CD14-positive monocyte (primary cell): ENCODE data around the gene SBF2. TPM values are rescaled to one million over a fixed set of nuclear protein-coding genes. Genes with fewer than 3 reads are reported as not detected.
A peak's percentile ranks its signal among the peaks of the same experiment; 100 is the strongest.

Experiments
- DNase-seq, 3 donors: peaks; one replicate each; pipeline ENCODE4 v3.0.0-alpha.2; 2011 to 2022
- H2AFZ ChIP-seq: 2 replicates; pipeline ENCODE4 v1.6.0; 2012; ENCODE audit warnings: mild to moderate bottlenecking, low read depth, low read length, inconsistent platforms; ENCODE audit not compliant: insufficient read depth, poor library complexity, severe bottlenecking
- H3K27ac ChIP-seq, 2 donors: 1 replicate in 1 of 2; 2 replicates in 1 of 2; pipeline ENCODE4 v1.5.1; 2012 to 2013; ENCODE audit warnings: low read length in 2 of 2, control low read depth in 1 of 2, inconsistent platforms in 1 of 2, low read depth in 1 of 2, mild to moderate bottlenecking in 1 of 2
- H3K27me3 ChIP-seq, 2 donors: one replicate each; pipeline versions ENCODE4 v1.6.0 to v1.6.1; 2011 to 2013; ENCODE audit warnings: low read length in 2 of 2; ENCODE audit not compliant: control insufficient read depth in 2 of 2, insufficient read depth in 2 of 2
- H3K36me3 ChIP-seq, 2 donors: replicated peaks in 1 of 2; 1 replicate in 1 of 2; 2 replicates in 1 of 2; pipeline versions ENCODE4 v1.5.1 to v1.6.1; 2012 to 2013; ENCODE audit warnings: low read length in 2 of 2, control low read depth in 1 of 2, inconsistent platforms in 1 of 2, mild to moderate bottlenecking in 1 of 2; ENCODE audit not compliant: insufficient read depth in 2 of 2, control insufficient read depth in 1 of 2
- H3K4me1 ChIP-seq, 2 donors: 1 replicate in 1 of 2; 2 replicates in 1 of 2; pipeline versions ENCODE4 v1.5.1 to v1.6.1; 2012 to 2013; ENCODE audit warnings: low read length in 2 of 2, control low read depth in 1 of 2, inconsistent platforms in 1 of 2, mild to moderate bottlenecking in 1 of 2, moderate library complexity in 1 of 2; ENCODE audit not compliant: insufficient read depth in 2 of 2, control insufficient read depth in 1 of 2
- H3K4me2 ChIP-seq: replicated peaks from 2 replicates; pipeline ENCODE3; 2012; ENCODE audit warnings: low read length, moderate library complexity, mild to moderate bottlenecking; ENCODE audit not compliant: poor library complexity, severe bottlenecking; ENCODE audit errors: extremely low read depth
- H3K4me3 ChIP-seq, 3 experiments: fragments of 200-600 bp in 1 of 3; sonication (generic) in 1 of 3; replicated peaks in 1 of 3; 1 replicate in 2 of 3; 2 replicates in 1 of 3; pipeline ENCODE4 v1.5.1; 2011 to 2013; ENCODE audit warnings: low read length in 3 of 3, mild to moderate bottlenecking in 3 of 3, control low read depth in 2 of 3, low read depth in 2 of 3, inconsistent platforms in 1 of 3, moderate library complexity in 1 of 3
- H3K79me2 ChIP-seq: 2 replicates; pipeline ENCODE4 v1.6.0; 2012; ENCODE audit warnings: mild to moderate bottlenecking, control low read depth, inconsistent platforms, low read length, moderate library complexity; ENCODE audit not compliant: insufficient read depth
- H3K9ac ChIP-seq: 2 replicates; pipeline ENCODE4 v1.6.0; 2017; ENCODE audit warnings: low read length, mild to moderate bottlenecking; ENCODE audit not compliant: insufficient read depth, poor library complexity, severe bottlenecking
- H3K9me3 ChIP-seq, 2 donors: replicated peaks in 1 of 2; 1 replicate in 1 of 2; 2 replicates in 1 of 2; pipeline versions ENCODE4 v1.5.1 to v1.6.1; 2012 to 2013; ENCODE audit warnings: low read length in 2 of 2, control low read depth in 1 of 2; ENCODE audit not compliant: control insufficient read depth in 1 of 2, insufficient read depth in 1 of 2
- H4K20me1 ChIP-seq: 2 replicates; pipeline ENCODE4 v1.6.0; 2012; ENCODE audit warnings: mild to moderate bottlenecking, low read length, control low read depth, moderate library complexity; ENCODE audit not compliant: insufficient read depth
- H3K27ac Mint-ChIP-seq, 7 donors: one replicate each; pipeline ENCODE4 v1.8.0; 2020; ENCODE audit warnings: mild to moderate bottlenecking in 7 of 7, mixed read lengths in 7 of 7, moderate library complexity in 6 of 7, inconsistent platforms in 2 of 7
- H3K27me3 Mint-ChIP-seq, 3 donors: one replicate each; pipeline ENCODE4 v1.8.0; 2021 to 2022; ENCODE audit warnings: low read depth in 3 of 3, mild to moderate bottlenecking in 3 of 3, mixed read lengths in 3 of 3, moderate library complexity in 3 of 3, inconsistent platforms in 1 of 3
- H3K36me3 Mint-ChIP-seq, 2 donors: one replicate each; pipeline ENCODE4 v1.8.0; 2020; ENCODE audit warnings: mixed read lengths in 2 of 2, inconsistent platforms in 1 of 2, mild to moderate bottlenecking in 1 of 2
- H3K4me1 Mint-ChIP-seq: one replicate; pipeline ENCODE4 v1.8.0; 2020; ENCODE audit warnings: mild to moderate bottlenecking, mixed read lengths
- H3K4me3 Mint-ChIP-seq, 2 donors: one replicate each; pipeline ENCODE4 v1.8.0; 2020; ENCODE audit warnings: mild to moderate bottlenecking in 2 of 2, mixed read lengths in 2 of 2, moderate library complexity in 1 of 2
- H3K9me3 Mint-ChIP-seq, 7 donors: one replicate each; pipeline ENCODE4 v1.8.0; 2020 to 2022; ENCODE audit warnings: mixed read lengths in 7 of 7, mild to moderate bottlenecking in 6 of 7, moderate library complexity in 6 of 7, inconsistent platforms in 2 of 7
- WGBS: methylation state at CpG from one replicate; pipeline ENCODE4 v1.1.5; 2013; ENCODE audit warnings: missing lambda C conversion rate; ENCODE audit not compliant: insufficient coverage; 5-methylcytosine and 5-hydroxymethylcytosine counted together
- intact Hi-C, 2 donors: fragments of 100-400 bp; cut with micrococcal nuclease; formaldehyde crosslinking; loops; one replicate each; pipeline versions ENCODE4 v1.15.0 to v1.15.1; 2023
- polyA plus RNA-seq, 3 donors: library from polyadenylated mRNA; depleted of rRNA in 1 of 3; unstranded in 2 of 3; stranded (reverse) in 1 of 3; fragments of 300-500 nt in 2 of 3; fragments of >200 nt in 1 of 3; fragmentation: Illumina TruSeq in 2 of 3; gene quantifications; 1 replicate in 2 of 3; 2 replicates in 1 of 3; pipeline ENCODE4 v1.2.3, GENCODE V29; 2012 to 2021
- TF ChIP-seq, protein P1 (sequence below): fragments of 200-600 bp; IDR thresholded peaks from one replicate; pipeline ENCODE4 v1.8.0; 2022; ENCODE audit warnings: antibody characterized with exemption, mild to moderate bottlenecking

Gene SBF2
- polyA plus RNA-seq, 3 donors = 8.9 to 30.7 (median 16.4) TPM

DNA sequence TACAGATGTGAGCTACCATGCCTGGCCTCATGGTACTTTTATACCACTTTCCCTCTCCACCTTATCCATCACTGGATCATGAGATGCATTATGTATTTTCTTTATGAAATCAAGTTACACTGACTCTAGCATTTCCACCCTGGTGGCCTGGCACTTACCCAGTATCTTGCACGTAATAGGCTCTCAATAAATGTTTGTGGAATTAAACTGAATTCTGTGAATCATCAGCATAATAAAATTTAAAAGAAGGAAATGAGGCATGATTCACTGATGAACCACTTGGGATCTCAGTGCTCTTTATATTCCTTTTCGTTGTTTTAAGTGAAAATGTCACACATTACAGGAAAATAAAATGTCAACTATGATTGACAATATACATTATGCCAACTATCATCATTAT lies 35.9 kb upstream of the SBF2 start:
- intact Hi-C loops = loop anchor here in 1 of 2 donors (5.0 to 10.0 kb wide), 2 partner anchors 405 to 473 kb away; no protein-coding TSS in a partner anchor
- H3K27me3 ChIP-seq = no peaks in the 10 kb centered on the region
- no peak overlapping the region for H3K4me2 ChIP-seq
- DNase-seq = no peak
- Mint-ChIP-seq H3K4me3 (no peak overlapping the region), H3K9me3 (peaks cover 3 to 17% (median 6%) of the 10 kb centered on the region in 7 donors), H3K4me1 (peaks cover 38% of the 10 kb centered on the region), H3K27ac (no peak overlapping the region), H3K36me3 (peaks cover 2 to 3% of the 10 kb centered on the region in 2 donors), H3K27me3 (peaks cover 0 to 7% (median 5%) of the 10 kb centered on the region in 3 donors)
- no peaks in the 10 kb centered on the region for H3K36me3 ChIP-seq
- H3K9ac ChIP-seq = no peak overlapping the region
- H3K9me3 ChIP-seq = no peaks in the 10 kb centered on the region
- no peaks in the 10 kb centered on the region for H4K20me1 ChIP-seq
- no CpG with 5 or more reads among the region's 2 CpGs for WGBS
- TF ChIP-seq, protein P1, sequence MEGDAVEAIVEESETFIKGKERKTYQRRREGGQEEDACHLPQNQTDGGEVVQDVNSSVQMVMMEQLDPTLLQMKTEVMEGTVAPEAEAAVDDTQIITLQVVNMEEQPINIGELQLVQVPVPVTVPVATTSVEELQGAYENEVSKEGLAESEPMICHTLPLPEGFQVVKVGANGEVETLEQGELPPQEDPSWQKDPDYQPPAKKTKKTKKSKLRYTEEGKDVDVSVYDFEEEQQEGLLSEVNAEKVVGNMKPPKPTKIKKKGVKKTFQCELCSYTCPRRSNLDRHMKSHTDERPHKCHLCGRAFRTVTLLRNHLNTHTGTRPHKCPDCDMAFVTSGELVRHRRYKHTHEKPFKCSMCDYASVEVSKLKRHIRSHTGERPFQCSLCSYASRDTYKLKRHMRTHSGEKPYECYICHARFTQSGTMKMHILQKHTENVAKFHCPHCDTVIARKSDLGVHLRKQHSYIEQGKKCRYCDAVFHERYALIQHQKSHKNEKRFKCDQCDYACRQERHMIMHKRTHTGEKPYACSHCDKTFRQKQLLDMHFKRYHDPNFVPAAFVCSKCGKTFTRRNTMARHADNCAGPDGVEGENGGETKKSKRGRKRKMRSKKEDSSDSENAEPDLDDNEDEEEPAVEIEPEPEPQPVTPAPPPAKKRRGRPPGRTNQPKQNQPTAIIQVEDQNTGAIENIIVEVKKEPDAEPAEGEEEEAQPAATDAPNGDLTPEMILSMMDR = no peak
- H3K4me1 ChIP-seq = peaks cover 31 to 32% of the 10 kb centered on the region in 2 donors
- H3K27ac ChIP-seq = no peak overlapping the region
- H3K79me2 ChIP-seq = no peaks in the 10 kb centered on the region
- no peak overlapping the region for H3K4me3 ChIP-seq
- H2AFZ ChIP-seq = no peak overlapping the region

DNA sequence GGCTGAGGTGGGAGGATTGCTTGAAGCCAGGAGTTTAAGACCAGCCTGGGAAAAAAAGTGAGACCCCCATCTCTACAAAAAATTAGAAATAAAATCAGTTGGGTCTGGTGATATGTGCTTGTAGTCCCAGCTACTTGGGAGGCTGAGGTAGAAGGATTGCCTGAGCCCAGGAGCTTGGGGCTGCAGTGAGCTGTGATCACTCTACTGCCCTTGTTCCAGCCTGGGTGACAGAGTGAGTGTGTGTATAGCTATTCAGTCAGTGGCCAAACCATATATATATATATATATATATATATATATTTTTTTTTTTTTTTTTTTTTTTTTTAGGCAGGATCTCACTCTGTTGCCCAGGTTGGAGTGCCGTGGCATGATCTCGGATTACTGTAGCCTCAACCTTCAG lies 35.3 kb upstream of the SBF2 start:
- Mint-ChIP-seq H3K4me3 (peak overlapping the region in 1 of 2 donors; percentile 66), H3K9me3 (peaks cover 3 to 17% (median 6%) of the 10 kb centered on the region in 7 donors), H3K27me3 (peaks cover 3 to 4% (median 3%) of the 10 kb centered on the region in 3 donors), H3K4me1 (peaks cover 38% of the 10 kb centered on the region), H3K36me3 (peaks cover 2 to 3% of the 10 kb centered on the region in 2 donors), H3K27ac (peak overlapping the region in 2 of 7 donors; percentile 74 to 85)
- Histone ChIP-seq H3K9me3 (no peaks in the 10 kb centered on the region), H3K4me3 (no peak overlapping the region), H4K20me1 (no peaks in the 10 kb centered on the region), H3K27me3 (no peaks in the 10 kb centered on the region), H3K27ac (no peak overlapping the region), H2AFZ (no peak overlapping the region), H3K9ac (no peak overlapping the region), H3K4me2 (no peak overlapping the region), H3K79me2 (no peaks in the 10 kb centered on the region), H3K36me3 (no peaks in the 10 kb centered on the region), H3K4me1 (peaks cover 31 to 32% of the 10 kb centered on the region in 2 donors)
- intact Hi-C loops = loop anchor here in 1 of 2 donors (5.0 to 10.0 kb wide), 2 partner anchors 405 to 472 kb away; no protein-coding TSS in a partner anchor
- WGBS = no CpG with 5 or more reads among the region's 2 CpGs
- DNase-seq = no peak
- TF ChIP-seq, protein P1 = no peak
